ENCODE results near the gene SENP2.
"Not testable (repeated sequence)": the region's sequence is repeated elsewhere in the genome, so short reads cannot be mapped to it uniquely, and the experiment has no call there.

Gene SENP2

GRCh38 chr3:185647134-185647879 lies 61.2 kb downstream of the SENP2 start:
- DNase-seq (ENCODE audit: low spot score), result no peak

GRCh38 chr3:185647880-185648210 lies 61.8 kb downstream of the SENP2 start:
- no peak for DNase-seq (ENCODE audit: low spot score)

DNA sequence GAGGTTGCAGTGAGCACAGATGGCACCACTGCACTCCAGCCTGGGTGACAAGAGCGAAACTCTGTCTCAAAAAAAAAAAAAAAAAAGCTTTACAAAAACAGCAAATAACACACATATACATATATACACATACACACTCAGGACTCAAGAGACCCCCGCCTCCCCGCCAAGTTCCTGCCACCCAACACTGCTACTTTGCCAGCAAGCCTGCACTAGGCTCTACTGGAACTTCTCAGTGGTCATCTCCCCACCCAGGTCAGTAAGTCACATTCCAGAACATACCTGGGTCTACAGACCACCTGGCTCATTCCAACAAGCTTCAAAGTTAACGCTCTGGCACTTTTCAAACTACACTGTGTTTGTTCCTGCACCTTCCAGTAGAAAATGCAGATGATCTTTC lies 62.3 kb downstream of the SENP2 start:
- no peak for DNase-seq (ENCODE audit: low spot score)

DNA sequence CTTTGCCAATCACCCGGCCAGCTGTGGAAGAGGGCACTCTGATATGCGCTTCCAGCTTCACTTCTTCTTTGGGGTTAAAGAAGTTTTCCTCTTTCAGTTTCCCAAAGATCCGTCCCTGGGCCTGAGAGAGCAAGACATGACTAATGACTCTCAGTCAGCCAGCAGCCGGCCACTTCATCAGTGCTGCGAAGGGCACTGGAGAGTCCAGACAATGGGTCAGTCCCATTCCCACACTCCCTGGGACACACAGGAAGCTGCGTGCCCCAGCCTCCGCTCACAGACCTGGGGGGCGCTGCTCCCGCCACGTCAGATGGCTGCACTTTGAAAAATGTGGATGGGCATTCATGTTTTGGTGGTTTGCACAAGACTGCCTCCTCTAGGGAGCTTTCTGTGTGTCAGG lies 63.3 kb downstream of the SENP2 start:
- no peak for DNase-seq (ENCODE audit: low spot score)

DNA sequence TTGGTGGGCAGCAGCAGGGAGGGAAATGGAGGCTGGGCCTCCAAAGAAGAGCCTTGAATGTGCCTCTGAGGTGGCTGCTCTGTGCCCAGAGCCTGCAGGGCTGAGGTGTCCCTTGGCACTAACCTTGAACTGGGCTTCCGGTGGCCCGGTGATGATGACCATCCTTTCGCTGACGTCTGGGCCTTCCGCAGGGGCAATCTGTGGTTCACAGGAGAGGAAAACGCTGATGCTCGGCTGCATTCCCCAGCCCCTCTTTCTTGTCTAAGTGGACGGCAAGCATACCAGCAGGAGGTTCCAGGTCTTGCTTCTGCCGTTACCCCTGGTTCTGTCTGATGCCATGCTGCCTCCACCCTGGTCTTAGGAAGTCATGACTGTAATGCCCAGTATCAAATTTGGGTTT lies 65.9 kb downstream of the SENP2 start:
- DNase-seq (ENCODE audit: low spot score), result no peak

DNA sequence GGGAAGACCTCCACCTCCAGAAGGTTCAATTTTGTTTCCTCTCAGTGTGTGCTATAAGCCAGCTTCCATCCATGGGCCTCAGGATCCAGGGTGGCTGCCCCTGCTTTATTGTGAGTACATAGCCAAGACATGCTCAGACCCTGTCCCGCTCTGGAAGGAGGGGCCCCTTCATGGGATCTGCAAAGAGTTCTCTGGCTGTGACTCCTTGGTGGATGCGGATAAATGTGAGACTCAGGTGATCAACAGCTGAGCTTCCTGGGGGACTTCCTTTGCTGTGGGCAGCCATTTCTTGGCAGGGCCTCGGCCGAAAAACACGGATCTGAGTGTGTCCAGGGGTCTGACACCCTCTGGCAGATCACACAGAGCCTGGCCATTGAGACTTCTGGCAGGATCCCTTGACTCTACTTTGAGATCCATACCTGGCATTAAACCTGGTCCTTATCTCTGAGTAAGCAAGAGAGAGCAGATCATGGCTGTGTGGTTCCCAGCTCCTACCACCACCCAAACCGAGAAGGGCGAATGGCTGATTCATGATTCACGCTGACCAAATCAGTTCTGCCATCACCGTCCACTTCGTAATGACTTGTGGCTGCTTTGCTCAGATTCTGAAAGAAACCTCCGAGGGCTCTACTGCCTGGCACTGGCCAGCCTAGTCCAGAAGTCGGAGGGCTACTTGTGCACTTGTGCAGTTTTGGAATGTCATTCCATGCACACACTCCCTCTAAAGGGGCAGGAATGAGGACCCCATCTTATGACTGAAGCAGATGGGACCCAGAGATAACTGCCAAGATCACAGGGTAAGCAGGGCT lies 68.1 kb downstream of the SENP2 start:
- DNase-seq (ENCODE audit: low spot score), result no peak

- DNase-seq (ENCODE audit: low spot score), result no peak
These were observed 68.7 kb downstream of the SENP2 start for GRCh38 chr3:185654758-185655145.

DNA sequence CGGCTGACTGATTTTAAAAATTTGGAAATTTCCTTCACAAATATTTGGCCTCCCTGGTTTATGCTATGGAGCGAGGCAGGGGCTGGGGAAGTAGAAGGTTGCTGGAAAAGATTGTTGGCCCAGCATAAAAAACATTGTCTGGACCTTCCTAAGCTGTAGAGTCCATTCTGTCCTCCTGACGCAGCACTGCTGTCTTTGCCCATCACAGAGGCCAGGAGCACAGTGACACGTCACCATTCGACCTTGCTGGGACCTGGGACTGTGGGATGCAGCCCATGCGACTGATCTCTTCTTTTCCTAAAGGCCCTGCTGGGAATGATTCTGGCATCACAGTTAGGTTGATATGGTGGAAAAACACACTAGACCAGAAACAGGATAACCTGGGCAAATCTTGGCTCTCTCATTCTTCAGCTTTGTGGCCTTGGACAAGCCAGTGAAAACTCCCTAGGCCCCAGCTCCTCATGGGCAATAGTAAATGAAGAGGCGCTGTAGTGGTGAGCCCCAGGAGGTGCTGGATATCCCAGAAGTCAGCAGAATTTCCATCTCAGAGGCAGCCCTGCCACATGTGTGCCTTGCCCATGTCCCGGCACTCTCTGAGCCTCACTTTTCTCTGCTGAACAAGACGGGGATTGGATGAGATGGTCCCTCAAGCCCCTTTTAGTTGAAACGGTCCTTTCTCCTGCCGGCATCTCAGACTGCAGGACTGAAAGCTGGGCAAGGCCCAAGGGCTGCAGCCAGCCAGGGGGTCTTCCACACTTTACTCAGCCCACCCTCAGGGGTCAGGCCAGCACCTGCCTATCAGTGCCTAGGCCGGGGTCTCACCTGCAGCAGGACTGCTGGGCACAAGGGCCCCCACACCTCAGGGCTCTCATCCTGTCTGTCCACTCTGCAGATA lies 69.6 kb downstream of the SENP2 start:
- no peak for DNase-seq (ENCODE audit: low spot score)

- no peak for DNase-seq (ENCODE audit: low spot score)
These were observed 70.3 kb downstream of the SENP2 start for GRCh38 chr3:185656321-185656840.

DNA sequence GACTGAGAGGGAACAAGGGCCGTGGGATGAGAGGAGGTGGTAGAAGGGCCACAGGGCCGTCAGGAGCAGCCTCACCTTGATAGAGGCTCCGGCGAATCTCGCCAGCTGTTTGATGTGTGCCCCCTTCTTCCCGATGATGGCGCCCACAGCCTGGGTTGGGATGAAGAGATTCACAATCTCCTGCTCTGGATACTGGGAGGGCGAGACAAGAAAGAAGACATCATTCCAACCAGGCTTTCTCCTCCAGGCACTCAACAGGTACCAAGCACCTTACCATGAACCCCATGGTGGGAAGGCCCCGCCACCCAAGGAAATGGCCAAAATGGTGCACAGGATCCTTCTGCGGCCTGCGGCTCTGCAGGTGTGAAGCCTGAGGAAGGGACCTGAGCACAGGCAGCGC lies 71.1 kb downstream of the SENP2 start:
- no peak for DNase-seq (ENCODE audit: low spot score)

DNA sequence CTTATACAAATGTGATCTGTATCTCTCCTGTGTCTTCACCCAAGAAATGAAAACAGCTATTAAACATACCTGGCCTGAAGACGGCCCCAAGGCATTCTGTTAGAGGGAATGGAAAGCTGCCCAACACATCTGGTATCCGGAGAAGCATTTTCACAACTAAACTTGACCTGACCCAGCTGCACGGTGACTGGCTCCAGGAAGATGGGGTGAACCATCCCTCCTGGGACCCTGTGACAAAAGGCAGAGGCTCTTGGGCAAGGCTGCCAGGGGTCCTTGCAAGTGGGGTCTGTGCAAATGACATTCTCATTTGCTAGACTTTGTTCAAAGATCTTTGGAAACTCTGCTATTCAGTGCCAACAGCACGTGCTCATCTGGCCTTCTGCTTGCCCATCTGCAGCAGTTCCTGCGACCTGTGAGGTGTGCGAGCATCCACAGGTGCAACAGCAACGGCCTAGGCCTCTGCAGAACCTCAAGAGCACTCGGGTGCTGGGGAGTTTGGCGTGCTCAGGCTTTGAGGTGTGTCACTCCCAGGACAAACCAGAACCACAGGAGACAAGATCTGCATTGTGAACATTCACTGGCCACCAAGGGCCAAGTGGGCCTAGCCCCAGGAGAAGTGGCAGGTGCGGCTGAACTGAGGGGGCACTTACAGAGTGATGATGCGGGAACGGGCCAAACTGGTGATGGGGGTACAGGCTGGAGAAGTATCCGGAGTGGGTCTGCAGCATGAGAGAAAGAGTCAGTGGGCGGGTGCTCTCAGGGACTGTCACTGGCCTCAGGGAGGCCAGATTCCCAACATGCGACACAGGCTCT lies 71.8 kb downstream of the SENP2 start:
- no peak for DNase-seq (ENCODE audit: low spot score)

- peak; percentile 78 for DNase-seq (ENCODE audit: low spot score)
These were observed 72.4 kb downstream of the SENP2 start for GRCh38 chr3:185658504-185658912.

DNA sequence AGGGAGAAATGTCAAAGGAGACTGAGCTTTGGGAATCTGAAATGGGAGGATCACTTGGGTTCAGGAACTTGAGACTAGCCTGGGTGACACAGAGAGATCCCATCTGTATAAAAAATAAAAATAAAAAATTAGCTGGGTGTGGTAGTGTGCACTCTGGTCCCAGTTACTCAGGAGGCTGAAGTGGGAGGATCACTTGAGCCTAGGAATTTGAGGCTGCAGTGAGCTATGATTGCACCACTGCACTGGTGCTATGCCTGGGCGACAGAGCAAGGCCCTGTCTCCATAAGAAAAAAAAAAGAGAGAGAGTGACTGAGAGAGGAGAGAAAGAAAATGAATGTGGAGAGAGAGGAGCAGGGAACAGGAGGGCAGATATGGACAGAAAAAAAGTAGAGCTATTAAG lies 72.8 kb downstream of the SENP2 start:
- DNase-seq (ENCODE audit: low spot score), result no peak

DNA sequence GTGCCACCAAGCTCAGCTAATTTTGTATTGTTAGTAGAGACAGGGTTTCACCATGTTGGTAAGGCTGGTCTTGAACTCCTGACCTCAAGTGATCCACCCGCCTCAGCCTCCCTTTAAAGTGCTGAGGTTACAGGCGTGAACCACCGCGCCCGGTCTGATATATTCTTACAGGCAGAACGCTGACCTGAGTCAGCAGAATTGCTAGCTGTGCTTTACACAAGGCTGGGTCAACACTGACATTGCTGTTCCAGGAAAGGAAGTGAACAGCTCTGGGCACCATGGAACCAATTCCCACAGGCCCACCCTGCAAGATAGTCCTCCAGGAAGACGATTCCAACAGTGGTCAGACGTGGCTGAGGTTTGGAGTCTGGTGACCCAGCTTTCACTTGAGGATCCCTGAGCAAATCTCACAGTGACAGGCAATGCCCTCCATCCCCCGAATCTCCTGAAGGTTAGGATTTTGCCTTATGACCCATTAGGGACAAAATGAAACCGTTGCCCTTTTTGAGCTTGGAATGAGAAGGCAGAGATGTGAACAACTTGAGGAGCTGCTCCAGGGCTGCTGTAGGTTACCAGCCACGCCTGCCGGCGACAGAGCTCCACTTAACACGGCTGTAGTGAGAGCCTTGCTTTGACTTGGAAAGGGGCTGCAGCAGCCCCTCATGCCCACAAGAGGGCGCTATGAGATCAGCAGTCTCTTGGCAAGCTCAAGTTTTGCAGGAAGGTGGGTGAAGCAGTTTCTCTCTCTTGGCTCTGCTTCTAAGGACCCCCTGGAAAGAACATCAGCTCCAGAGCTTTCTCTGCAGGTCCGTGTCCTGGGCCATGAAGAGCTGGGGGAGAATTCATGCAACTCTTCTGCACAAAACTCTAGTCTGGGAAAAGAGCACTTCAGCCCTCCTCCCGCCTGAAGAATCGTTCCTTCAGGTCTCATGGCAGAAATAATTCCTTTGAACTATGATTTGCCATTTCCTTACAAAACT lies 74.1 kb downstream of the SENP2 start:
- peak; percentile 78 for DNase-seq (ENCODE audit: low spot score)

DNA sequence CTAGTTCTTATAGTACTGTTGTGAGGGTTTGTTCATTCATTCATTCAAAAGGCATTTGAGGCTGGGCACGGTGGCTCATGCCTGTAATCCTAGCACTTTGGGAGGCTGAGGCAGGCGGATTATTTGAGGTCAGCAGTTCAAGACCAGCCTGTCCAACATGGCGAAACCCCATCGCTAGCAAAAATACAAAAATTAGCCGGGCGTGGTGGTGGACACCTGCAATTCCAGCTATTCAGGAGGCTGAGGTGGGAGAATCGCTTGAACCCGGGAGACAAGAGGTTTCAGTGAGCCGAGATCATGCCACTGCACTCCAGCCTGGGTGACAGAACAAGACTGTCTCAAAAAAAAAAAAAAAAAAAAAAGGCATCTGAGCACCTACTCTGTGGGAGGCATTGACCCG lies 75.2 kb downstream of the SENP2 start:
- DNase-seq (ENCODE audit: low spot score), result not testable (repeated sequence)

- no peak for DNase-seq (ENCODE audit: low spot score)
These were observed 75.7 kb downstream of the SENP2 start for GRCh38 chr3:185661772-185662171.

DNA sequence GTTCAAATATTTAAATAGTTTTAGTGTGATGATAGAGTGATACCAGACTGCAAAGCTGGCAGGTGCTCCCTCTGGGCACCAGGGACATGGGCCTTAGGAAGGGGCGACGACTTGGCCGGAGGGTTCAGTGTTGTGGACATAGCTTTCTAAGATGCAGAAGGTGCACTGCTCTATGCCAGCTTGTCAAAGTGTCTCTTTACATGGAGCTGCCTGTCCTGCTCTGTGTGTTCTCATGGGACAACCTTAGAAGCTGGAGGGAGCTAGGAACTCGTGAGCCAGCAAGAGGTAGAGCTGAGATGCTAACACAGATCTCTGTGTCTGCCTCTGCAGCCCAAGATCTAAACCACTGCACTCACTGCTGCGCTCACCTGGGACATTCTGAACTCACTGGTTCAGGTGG lies 77.8 kb downstream of the SENP2 start:
- DNase-seq (ENCODE audit: low spot score), result no peak

GRCh38 chr3:185667574-185667973 lies 81.5 kb downstream of the SENP2 start:
- no peak for DNase-seq (ENCODE audit: low spot score)

- peak; percentile 80 for DNase-seq (ENCODE audit: low spot score)
These were observed 91.2 kb downstream of the SENP2 start for GRCh38 chr3:185677146-185677829.

GRCh38 chr3:185678027-185678426 lies 91.9 kb downstream of the SENP2 start:
- DNase-seq (ENCODE audit: low spot score), result no peak
